M059J (cell line): Measurements from ENCODE around the gene OR2B2. TPM values are rescaled to one million over a fixed set of nuclear protein-coding genes. Genes with fewer than 3 reads are reported as not detected.

ENCODE experiments used
- DNase-seq: peaks from one replicate; pipeline ENCODE4 v3.0.0-alpha.2; 2012; ENCODE audit warnings: low read depth
- total RNA-seq: library from RNA; depleted of rRNA; stranded (reverse); fragments of >200 nt; shearing (Covaris generic); gene quantifications from 2 replicates; pipeline ENCODE4 v1.2.3, GENCODE V29; 2014

OR2B2 gene
- total RNA-seq, 1 experiment from 2014 or later = not detected

DNA sequence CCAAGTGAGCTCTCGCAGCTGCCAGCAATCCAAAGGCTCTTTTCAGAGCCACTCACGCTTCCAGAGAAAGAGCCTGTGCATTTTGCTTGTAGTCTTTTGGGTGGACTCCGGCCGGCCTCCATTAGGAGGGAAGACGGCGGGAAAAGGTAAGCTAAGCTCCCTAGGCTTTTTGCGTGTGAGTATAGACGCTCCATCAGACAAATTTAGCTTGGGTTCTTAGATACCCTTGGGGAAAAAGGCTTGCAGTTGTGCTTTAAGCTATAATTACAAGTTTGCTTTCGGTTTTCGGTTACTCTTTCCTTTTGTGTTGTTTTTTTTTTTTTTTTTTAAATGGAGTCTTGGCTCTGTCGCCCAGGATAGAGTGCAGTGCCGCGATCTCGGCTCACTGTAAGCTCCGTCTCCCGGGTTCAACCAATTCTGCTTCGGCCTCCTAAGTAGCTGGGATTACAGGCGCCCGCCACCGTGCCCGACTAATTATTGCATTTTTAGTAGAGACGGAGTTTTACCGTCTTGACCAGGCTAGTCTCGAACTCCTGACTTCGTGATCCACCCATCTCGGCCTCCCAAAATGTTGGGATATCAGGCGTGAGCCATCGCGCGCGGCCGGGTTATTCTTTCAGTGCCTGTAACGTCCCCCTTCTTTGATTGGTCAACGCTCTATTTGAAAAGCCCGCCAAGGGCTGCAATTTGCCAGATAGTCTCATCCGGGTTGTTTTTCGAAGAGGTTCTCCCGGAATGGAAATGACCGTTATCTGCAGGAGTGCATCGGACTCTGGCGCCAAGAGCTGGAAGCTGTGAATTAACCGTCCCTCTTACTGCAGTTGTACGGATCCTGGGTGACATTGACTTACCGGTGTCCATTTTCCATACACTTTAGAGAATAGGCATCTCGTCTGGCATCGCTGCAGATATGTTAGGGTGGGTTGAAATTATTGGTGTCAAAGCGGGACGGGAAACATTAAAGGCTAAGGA lies 18.1 kb downstream of the OR2B2 start:
- peak; percentile 98 for DNase-seq

DNA sequence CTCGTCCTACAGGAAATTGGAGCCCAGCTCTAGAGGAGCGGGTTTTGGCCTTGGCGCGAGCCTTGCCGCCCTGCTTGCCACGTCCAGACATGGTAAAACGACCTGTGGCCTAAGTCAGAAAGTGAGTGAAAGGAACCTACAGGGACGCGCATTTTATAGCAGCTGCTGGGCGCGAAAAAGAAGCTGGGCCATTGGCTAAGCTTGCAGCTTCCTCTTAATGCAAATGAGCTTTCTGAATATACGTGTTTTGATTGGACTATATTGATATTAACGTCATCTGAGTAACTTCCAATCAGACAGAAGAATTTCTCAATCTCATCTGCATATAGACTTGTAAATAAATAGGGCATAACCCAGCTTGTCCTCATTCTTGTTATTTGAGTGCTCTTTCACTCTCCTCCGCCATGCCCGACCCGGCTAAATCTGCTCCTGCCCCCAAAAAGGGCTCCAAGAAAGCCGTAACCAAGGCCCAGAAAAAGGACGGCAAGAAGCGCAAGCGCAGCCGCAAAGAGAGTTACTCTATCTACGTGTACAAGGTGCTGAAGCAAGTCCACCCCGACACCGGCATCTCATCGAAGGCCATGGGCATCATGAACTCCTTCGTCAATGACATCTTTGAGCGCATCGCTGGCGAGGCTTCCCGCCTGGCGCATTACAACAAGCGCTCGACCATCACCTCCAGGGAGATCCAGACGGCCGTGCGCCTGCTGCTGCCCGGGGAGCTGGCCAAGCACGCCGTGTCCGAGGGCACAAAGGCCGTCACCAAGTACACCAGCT lies 18.9 kb downstream of the OR2B2 start:
- peak; percentile 100 for DNase-seq

DNA sequence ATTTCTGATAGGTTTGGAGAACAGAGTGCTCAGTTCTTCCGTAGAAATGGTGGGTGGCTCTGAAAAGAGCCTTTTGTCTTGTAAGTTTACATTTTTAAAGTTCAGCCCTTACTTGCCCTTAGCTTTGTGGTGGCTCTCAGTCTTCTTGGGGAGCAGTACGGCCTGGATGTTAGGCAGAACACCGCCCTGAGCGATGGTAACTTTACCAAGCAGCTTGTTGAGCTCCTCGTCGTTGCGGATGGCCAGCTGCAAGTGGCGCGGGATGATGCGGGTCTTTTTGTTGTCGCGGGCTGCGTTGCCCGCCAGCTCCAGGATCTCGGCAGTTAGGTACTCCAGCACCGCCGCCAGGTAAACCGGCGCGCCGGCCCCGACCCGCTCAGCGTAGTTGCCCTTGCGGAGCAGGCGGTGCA lies 19.5 kb downstream of the OR2B2 start:
- no peak for DNase-seq

DNA sequence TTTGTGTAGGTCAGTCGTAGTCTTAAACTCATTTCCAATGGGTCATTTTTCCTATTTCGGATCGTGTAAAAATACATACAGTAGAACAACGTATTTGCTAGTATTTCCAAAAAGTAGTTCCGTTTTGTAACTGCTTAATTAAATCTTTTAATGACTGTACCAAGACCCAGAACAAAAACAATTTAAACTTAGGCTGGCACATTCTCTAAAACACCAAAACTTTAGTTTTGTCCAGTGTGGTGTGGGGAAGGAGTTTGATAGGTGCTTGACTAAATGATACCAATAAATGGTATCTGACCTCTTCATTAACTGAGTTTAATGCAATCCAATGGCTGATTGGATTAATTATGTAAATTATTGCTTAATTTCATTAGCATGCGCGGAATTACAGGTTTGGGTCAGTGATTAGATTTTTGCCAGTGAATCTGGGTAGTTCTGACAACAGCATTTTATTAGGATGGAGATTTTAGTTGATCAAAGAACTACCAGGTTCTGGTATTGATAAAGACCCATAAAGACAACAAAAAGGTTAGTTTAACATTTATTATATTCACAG lies 20.8 kb downstream of the OR2B2 start:
- DNase-seq = peak; percentile 40

DNA sequence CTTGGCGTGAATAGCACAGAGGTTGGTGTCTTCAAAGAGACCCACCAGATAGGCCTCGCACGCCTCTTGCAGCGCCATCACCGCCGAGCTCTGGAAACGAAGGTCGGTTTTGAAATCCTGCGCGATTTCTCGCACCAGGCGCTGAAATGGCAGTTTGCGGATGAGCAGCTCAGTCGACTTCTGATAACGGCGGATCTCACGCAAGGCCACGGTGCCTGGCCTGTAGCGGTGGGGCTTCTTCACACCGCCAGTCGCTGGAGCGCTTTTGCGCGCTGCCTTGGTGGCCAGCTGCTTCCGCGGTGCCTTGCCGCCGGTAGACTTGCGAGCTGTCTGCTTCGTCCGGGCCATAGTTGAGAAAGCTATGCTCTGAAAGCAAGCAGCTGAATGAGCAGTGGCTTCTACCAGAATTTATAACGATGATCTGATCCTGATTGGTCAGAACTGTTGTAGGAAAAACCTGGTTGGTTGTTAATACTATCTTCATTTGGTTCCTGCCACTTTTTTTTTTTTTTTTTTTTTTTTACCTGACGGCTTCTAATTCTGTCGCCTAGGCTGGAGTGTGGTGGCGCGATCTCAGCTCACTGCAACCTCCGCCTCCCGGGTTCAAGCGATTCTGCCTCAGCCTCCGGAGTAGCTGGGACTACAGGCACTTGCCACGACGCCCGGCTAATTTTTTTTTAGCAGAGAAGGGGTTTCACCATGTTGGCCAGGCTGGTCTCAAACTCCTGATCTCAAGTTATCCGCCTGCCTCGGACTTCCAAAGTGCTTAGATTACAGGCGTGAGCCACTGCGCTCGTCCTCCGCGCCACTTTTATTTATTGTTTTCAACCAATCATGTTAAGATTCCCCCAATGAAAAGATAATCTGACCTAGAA lies 21.5 kb downstream of the OR2B2 start:
- DNase-seq = peak; percentile 91

DNA sequence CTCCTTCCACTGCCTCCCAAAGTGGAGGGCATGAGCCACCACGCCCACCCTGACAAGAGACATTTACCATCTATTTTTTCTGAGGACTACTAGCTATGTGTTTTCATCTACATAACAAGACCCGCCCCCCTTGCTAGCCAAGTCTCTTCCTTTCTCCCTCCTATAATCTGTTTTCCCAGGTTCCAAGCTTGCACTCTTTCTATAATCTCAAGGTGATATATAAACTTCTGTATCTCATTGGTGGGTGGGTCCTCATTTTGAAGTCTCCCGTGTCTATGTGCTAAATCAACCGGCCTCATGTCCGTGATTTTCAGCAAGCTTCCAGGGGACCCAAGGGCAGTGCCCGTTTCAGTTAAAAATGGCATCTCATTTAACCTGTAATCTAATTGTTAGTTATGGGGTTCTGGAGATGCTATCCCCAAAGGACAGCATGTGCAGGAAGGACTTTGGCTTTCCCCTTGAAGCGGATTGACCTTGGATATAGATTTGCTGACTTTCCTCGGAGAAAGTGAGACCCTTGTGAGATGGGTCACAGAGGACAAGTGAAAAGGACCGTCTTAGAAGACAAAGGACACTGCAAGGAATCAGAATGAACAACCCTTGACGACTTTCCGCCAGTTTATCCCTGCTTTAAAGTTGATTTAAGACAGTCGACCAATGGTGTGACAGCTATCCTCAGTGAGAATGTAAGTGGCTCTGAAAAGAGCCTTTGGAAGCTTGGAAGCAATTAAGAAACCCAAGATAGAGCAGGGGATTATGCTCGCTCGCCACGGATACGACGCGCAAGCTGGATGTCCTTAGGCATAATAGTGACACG lies 22.4 kb downstream of the OR2B2 start:
- DNase-seq = peak; percentile 33

DNA sequence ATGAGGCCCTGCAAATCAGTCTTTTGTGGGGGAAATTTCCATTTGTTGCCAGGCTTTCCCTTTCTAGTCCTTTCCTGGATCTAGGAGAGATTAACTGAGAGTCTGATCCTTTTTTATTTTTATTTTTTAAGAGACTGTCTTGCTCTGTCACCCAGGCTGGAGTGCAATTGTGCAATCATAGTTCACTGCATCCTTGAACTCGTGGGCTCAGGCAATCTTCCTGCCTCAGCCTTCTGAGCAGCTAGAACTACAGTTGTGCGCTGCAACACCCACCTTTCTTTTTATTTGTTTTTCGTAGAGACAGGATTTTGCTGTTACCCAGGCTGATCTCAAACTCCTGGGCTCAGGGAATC lies 22.9 kb downstream of the OR2B2 start:
- no peak for DNase-seq

DNA sequence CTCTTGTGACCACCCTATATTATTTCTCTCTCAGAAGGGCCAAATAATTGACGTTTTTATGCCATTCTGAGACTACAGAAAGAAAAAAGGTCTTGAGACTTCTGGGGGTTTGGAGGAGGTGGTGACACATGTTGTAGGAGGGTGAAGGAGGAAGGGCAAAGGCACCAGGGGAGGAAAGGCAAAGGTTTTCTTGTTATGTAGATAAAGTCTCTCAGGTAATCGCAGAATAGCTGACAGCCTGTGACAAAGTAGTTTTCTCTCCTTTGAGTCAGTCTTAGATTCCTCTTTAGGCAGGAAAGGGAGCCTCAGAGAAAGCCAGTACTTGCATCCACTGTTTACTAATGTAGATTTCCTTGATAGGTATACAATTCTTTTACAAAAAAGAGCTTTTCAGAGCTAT lies 23.6 kb downstream of the OR2B2 start:
- no peak for DNase-seq

DNA sequence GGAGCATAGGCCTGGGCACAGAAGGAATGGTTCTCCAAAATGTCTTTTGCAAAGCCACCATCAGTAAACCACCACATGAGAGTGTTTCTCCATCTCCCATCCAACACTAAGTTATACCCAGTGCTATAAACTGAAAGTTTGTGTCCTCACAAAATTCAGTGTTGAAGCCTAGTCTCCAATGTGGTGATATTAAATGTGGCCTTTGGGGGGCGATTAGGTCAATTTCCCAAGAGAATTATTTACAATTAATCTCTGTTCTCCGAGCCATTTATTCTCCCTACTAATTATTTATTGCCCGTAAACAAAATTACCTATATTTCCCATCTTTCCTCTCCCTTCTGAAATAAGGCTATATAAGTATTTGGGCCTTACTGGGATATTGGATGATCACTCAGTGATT lies 26.1 kb downstream of the OR2B2 start:
- no peak for DNase-seq

DNA sequence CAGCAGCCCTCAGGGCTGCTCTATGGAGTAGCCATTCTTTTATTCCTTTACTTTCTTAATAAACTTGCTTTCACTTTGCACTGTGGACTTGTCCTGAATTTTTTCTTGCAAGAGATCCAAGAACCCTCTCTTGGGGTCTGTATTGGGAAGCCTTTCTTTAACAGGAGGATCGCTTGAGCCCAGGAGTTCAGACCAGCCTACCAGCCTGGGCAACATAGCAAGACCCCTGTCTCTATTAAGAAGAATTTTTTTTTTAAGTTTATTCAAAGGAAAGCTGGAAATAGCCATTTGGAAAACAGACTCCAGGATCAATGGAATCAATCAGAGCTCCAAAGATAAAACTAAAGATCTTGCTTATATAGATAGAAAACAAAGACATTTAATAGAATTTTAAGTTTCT lies 29.1 kb downstream of the OR2B2 start:
- DNase-seq = no peak

DNA sequence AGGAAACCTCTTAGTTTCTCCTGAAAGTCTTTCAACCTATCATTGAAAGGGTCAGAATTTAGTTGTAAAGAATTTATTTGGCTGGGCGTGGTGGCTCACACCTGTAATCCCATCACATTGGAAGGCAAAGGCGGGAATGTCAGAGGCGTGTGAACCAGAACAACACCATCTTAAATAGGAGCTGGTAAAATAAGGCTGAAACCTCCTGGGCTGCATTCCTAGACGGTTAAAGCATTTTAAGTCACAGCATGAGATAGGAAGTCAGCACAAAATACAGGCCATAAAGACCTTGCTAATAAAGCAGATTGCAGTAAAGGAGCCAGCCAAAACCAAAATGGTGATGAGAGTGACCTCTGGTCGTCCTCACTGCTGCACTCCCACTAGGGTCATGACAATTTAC lies 29.6 kb downstream of the OR2B2 start:
- DNase-seq = no peak

DNA sequence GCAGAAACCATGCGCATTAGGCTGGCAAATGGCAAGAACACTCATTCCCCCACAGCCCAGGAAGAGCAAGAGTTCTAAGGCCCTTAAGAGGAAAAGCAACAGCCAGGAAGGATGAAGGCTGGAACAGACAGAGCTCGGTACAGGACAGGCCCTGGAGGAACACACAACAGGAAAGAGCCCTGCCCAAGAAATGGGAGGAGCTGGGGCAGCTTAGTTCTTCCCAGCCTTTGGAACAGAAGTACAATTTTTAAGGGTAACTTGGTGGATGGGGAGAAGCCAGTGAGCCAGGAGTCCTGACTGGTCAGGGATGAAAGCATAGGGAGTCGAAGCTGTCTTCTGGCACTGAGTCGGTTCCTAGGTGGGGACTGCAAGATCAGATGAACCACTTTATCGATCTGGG lies 32.4 kb downstream of the OR2B2 start:
- DNase-seq = no peak

DNA sequence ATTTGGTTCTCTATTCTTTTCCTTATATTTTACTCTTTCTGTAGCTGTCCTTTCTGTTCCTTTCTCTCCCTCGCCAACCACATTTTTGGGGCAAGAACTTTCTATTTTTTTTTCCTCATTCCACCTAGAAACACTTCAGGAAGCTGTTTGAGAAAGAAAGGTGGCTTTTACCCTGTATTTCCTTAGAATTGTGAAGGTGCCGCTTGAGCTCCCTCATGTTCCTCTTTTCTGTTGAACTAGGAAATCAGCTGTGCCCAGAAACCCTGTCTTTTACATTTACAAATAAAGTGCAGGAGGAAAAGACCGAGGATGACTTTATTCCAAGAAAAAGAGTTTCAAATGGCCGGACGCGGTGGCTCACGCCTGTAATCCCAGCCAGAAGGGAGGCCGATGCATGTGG lies 38.2 kb downstream of the OR2B2 start:
- no peak for DNase-seq

DNA sequence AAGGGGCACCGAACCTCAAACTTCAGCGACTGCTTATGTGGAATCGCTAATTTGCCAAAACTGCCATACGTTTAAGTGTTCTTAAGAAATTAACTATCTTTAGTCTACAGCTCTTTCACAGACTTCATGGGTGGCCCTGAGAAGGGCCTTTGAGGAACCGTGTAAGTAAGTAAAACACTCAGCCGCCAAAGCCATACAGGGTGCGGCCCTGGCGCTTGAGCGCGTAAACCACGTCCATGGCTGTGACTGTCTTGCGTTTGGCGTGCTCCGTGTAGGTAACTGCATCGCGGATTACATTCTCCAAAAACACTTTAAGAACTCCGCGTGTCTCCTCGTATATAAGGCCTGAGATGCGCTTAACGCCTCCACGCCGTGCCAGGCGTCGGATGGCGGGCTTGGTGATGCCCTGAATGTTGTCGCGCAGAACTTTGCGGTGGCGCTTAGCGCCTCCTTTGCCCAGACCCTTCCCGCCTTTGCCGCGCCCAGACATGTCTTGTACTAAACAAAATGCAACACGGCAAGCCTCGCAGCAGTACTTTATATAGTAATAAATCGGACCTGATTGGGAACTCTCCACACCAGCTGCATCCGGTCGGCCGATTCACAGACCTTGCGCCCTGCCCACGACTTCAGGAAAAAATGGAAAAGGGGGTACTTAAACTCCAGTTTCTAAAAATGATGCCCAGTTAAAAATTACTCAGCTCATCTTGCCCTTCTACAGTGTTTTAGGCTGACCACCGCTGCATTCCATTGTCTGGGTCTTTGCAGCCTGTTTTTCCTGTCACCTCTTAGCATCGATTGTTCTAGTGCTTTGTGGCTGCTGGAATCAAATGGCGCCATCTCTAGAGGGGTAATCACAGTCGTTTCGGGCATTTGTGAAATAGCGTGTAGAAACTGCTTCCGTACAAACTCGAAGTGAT lies 38.9 kb downstream of the OR2B2 start:
- DNase-seq = peak; percentile 95

DNA sequence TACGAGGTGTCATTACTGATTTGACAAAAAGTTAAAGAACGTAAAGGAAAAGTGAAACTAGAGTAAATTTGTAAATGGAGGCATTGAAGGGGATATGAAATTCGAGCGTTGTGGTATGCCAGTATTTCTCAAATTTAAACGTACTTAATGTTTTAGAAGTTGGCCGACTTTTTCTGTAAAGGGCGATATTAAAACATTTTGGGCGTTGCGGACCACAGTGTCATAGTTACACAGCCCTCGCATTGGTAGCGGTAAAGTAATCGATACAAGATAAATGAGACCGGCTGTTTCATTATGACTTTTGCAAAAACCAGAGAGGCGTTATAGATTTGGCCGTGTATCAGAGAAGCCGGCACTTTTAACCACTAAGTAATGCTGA lies 39.6 kb downstream of the OR2B2 start:
- DNase-seq = no peak

DNA sequence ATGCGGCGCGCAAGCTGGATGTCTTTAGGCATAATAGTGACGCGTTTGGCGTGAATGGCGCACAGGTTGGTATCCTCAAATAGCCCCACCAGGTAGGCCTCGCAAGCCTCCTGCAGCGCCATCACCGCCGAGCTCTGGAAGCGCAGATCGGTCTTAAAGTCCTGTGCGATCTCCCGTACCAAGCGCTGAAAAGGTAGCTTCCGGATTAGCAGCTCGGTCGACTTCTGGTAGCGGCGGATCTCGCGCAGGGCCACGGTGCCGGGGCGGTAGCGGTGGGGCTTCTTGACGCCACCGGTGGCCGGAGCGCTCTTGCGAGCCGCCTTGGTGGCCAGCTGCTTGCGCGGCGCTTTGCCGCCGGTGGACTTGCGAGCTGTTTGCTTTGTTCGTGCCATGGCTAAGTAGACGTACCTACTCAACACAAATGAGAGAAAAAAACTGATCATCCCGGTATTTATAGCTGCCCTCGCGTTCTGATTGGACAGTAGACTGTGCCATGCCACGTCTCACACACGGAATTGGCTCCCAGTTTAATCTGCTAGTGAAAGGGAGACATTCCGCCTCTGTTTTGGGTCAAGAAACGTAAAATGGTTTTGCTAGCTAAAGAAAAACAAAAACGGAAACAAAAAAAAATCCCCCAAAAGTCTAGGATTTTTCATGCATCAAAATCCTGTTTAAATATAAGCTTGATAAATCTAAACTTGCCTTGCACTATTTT lies 40.1 kb downstream of the OR2B2 start:
- DNase-seq = peak; percentile 99

DNA sequence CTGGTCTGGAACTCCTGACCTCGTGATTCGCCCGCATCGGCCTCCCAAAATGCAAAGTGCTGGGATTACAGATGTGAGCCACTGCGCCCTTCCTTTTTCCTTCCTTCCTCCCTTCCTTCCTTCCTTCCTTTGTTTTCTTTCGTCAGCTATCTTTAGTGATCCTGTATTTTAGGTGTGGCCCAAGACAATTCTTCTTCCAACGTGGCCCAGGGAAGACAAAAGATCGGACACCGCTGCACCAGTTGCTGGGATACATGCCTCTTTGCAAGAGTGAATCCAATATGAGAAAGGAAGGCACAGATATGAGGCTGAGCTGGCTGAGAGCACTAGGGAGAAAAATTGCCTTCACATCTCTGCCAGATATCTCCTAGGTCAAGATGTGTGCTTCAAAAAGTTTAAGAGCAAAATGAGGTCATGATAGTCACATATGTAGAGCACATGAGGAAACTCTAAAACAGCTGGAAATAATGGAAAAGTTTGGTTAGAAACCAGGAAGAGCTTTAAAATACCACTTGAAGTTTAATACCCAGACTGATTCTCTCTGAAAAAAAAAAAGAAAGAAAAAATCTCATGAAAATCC lies 41.8 kb downstream of the OR2B2 start:
- peak; percentile 33 for DNase-seq

DNA sequence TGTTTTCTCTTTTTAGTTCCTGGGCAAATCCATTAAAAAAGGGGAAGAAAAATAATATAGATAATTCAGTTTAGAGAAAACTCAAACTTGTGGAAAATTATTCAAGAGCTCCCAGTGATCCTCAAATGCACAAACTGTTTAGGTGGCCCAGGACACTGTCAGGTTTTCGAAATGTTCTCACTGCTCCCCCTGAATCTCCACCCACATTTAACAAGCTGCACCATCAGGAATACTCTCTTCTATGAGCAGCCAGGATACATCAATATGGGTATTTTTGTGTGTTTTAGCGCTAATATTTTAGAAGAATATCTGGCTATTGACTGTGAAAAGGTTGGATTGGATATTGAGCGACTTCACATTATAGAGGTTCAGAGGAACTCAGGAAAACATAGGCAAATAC lies 43.9 kb downstream of the OR2B2 start:
- DNase-seq = no peak

DNA sequence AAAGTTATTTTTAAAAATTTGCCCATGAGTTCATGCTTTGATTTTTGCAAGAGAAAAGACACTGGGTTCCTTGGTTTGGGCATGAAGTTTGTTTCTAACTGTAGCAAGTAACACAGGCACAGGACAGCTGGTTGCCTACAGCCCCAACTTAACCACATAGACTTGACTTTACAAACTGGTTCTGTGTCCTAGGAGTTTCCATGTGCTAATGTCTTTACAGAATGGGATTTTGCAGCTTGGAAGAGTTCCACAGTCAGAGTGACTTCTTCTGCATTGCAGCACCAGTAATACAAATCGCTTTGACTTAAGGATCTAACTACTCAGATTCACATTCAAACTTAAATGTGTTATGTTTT lies 44.3 kb downstream of the OR2B2 start:
- peak; percentile 65 for DNase-seq
